PC-9 (cell line): ENCODE measurements around the gene CELF1.

Source experiments
- EZH2 ChIP-seq: fragments of 200-600 bp; sonication (generic); IDR thresholded peaks from 2 replicates; pipeline ENCODE4 v1.8.0; 2017; ENCODE audit warnings: antibody characterized with exemption, low read depth
- TF ChIP-seq, protein P1 (sequence below): fragments of 200-600 bp; sonication (generic); conservative IDR thresholded peaks from 2 replicates; pipeline ENCODE4 v1.6.1; 2017; ENCODE audit warnings: mixed run types, antibody characterized with exemption, mild to moderate bottlenecking, moderate library complexity

DNA sequence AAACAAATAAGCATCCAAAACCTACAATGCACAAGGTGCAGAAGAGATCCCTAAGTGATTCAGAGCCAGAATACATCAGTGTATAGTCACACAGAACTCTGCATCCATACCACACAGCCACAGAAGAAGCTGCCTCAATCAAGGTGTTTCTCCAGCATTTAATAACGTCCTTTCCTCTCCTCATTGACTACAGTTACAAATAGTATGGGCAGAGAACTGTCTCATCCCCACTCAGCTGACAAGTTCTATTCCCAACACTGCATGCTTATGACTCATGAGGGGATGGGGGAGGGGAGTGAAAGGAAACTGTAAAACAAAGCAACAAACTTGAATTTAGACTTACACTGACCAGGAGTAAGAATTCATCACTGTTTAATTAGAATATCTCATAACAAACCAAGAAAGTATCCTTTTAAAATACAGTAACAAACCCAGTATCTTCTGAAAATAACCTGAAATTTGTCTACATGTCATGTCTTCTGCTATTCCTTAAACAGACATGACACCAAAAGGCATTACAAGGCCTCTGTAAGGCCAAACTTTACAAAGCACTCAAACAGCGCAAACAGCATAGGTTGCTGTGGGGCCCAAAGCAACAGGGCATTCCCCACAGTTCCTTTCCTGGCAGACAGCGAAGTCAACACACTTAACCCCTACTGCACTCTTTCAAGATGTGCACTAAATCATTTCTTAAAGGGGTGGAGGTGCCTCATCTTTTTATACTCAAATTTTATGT, 29.3 kb downstream of the CELF1 start:
- TF ChIP-seq, protein P1, sequence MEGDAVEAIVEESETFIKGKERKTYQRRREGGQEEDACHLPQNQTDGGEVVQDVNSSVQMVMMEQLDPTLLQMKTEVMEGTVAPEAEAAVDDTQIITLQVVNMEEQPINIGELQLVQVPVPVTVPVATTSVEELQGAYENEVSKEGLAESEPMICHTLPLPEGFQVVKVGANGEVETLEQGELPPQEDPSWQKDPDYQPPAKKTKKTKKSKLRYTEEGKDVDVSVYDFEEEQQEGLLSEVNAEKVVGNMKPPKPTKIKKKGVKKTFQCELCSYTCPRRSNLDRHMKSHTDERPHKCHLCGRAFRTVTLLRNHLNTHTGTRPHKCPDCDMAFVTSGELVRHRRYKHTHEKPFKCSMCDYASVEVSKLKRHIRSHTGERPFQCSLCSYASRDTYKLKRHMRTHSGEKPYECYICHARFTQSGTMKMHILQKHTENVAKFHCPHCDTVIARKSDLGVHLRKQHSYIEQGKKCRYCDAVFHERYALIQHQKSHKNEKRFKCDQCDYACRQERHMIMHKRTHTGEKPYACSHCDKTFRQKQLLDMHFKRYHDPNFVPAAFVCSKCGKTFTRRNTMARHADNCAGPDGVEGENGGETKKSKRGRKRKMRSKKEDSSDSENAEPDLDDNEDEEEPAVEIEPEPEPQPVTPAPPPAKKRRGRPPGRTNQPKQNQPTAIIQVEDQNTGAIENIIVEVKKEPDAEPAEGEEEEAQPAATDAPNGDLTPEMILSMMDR: no peak
- TF ChIP-seq EZH2: no peak
